Measurements from ENCODE around the gene NPTN.

- TF ChIP-seq CBX2 (IDR thresholded peaks at IDR 0.05; ENCODE audit: low read depth, low read length) (no peak), CBX2 (CRISPR knock-in tag; IDR thresholded peaks at IDR 0.05; ENCODE audit: low read depth) (no peak), AGO1 (IDR thresholded peaks at IDR 0.05; ENCODE audit: low read depth, low read length, poor library complexity, severe bottlenecking) (no peak), POLR2A (IDR thresholded peaks at IDR 0.05; ENCODE audit: insufficient read depth in 1 of 2, low read depth in 2 of 2, low read length in 2 of 2) (no peak)
Measured at GRCh38 chr15:73538123-73538522, 95.1 kb downstream of the NPTN start.

Measured in HepG2 (cell line).